HepG2 (cell line): Measurements from ENCODE around the gene RPS5. TPM values are rescaled to one million over a fixed set of nuclear protein-coding genes. Genes with fewer than 3 reads are reported as not detected.
A peak's percentile ranks its signal among the peaks of the same experiment; 100 is the strongest.

Experiments
- ATAC-seq: fragments of 200-7000 bp; cut with Tn5 transposase; 3 replicates; pipeline ENCODE4 v1.9.1; 2020; ENCODE audit warnings: mild to moderate bottlenecking, moderate library complexity
- BruUV-seq: library from RNA; stranded (reverse); fragments of 400-500 nt; replicated peaks from 2 replicates; lab custom pipeline; 2021; lab: Mats Ljungman, UMichigan
- CTCF ChIA-PET: fragments of 300-600 bp; formaldehyde crosslinking; extraction: SDS; loops from one replicate; lab custom pipeline; 2021; ENCODE audit warnings: low total read pairs, inconsistent platforms, low intra/inter-chr PET ratio; lab: Yijun Ruan, JAX
- POLR2A ChIA-PET: fragments of 350-600 bp; sonication (Branson Sonifier 250); formaldehyde crosslinking; loops from one replicate; lab custom pipeline; 2020; ENCODE audit warnings: antibody characterized with exemption, inconsistent platforms; lab: Yijun Ruan, JAX
- DNase-seq: peaks from one replicate; pipeline ENCODE4 v3.0.0-alpha.2; 2015; ENCODE audit warnings: low spot score
- FAIRE-seq: peaks from 3 replicates; lab custom pipeline; 2011; peaks lifted over from hg19 to GRCh38; lab: Jason Lieb, UNC
- H2AFZ ChIP-seq: one replicate; pipeline ENCODE4 v1.6.1; 2011; ENCODE audit warnings: low read length, inconsistent platforms
- H3K27ac ChIP-seq: fragments of 300-600 bp; 3 replicates; pipeline ENCODE4 v1.8.0; 2011; ENCODE audit warnings: mixed run types, mild to moderate bottlenecking, mixed read lengths, low read length, inconsistent platforms; ENCODE audit not compliant: insufficient read depth; ENCODE audit errors: extremely low read length
- H3K27me3 ChIP-seq, 2 experiments: fragments of 200-600 bp in 1 of 2; 2 replicates in 1 of 2; 3 replicates in 1 of 2; pipeline versions ENCODE4 v1.6.0 to v1.8.0; 2011; ENCODE audit warnings: low read length in 2 of 2, mild to moderate bottlenecking in 2 of 2, moderate library complexity in 2 of 2, inconsistent platforms in 1 of 2; ENCODE audit not compliant: insufficient read depth in 2 of 2, control insufficient read depth in 1 of 2
- H3K36me3 ChIP-seq, 2 experiments: fragments of 200-600 bp in 1 of 2; replicated peaks in 1 of 2; 2 replicates in 1 of 2; 3 replicates in 1 of 2; pipeline versions ENCODE4 v1.5.1 to v1.8.0; 2011; ENCODE audit warnings: low read length in 2 of 2, inconsistent platforms in 1 of 2; ENCODE audit not compliant: insufficient read depth in 2 of 2, control insufficient read depth in 1 of 2
- H3K4me1 ChIP-seq: 2 replicates; pipeline ENCODE4 v1.5.1; 2012; ENCODE audit warnings: low read length, inconsistent platforms; ENCODE audit not compliant: insufficient read depth
- H3K4me2 ChIP-seq: 2 replicates; pipeline ENCODE4 v1.6.0; 2011; ENCODE audit warnings: low read depth, low read length, inconsistent platforms
- H3K4me3 ChIP-seq, 3 experiments: fragments of 200-600 bp in 1 of 3; sonication (generic), shearing (Covaris generic) in 1 of 3; replicated peaks in 1 of 3; 2 replicates each; pipeline ENCODE4 v1.5.1; 2011 to 2016; ENCODE audit warnings: low read length in 3 of 3, inconsistent platforms in 2 of 3, low read depth in 2 of 3, mild to moderate bottlenecking in 2 of 3, control low read depth in 1 of 3, mixed read lengths in 1 of 3; ENCODE audit not compliant: insufficient read depth in 1 of 3
- H3K79me2 ChIP-seq: one replicate; pipeline ENCODE4 v1.6.1; 2011; ENCODE audit warnings: low read length, inconsistent platforms; ENCODE audit not compliant: insufficient read depth
- H3K9ac ChIP-seq: 2 replicates; pipeline ENCODE4 v1.6.0; 2011; ENCODE audit warnings: mild to moderate bottlenecking, low read depth, low read length, inconsistent platforms; ENCODE audit not compliant: insufficient read depth
- H3K9me3 ChIP-seq: 2 replicates; pipeline ENCODE4 v1.5.1; 2012; ENCODE audit warnings: mild to moderate bottlenecking, low read length
- H4K20me1 ChIP-seq: 2 replicates; pipeline ENCODE4 v1.6.0; 2011; ENCODE audit warnings: inconsistent platforms, mild to moderate bottlenecking, low read length, moderate library complexity; ENCODE audit not compliant: insufficient read depth
- DBP ChIP-seq: sonication (generic); formaldehyde crosslinking; IDR thresholded peaks from 2 replicates; pipeline ENCODE4 v1.4.0; 2020; ENCODE audit warnings: missing genetic modification reagents; ENCODE audit errors: not compliant biosample characterization
- FOXC1 ChIP-seq: sonication (generic); formaldehyde crosslinking; IDR thresholded peaks from 2 replicates; pipeline ENCODE4 v1.8.0; 2022; ENCODE audit warnings: mild to moderate bottlenecking, missing genetic modification reagents, borderline replicate concordance
- HOXA5 ChIP-seq: sonication (generic); formaldehyde crosslinking; IDR thresholded peaks from 2 replicates; pipeline ENCODE4 v1.4.0; 2020; ENCODE audit warnings: missing genetic modification reagents
- HOXA7 ChIP-seq: sonication (generic); formaldehyde crosslinking; IDR thresholded peaks from 2 replicates; pipeline ENCODE4 v1.8.1; 2022; ENCODE audit warnings: mild to moderate bottlenecking, missing genetic modification reagents, moderate library complexity
- HOXD1 ChIP-seq: sonication (generic); formaldehyde crosslinking; IDR thresholded peaks from 2 replicates; pipeline ENCODE4 v1.5.0; 2020; ENCODE audit warnings: missing genetic modification reagents
- IRX3 ChIP-seq: sonication (generic); formaldehyde crosslinking; IDR thresholded peaks from 2 replicates; pipeline ENCODE4 v1.8.1; 2023; ENCODE audit warnings: mild to moderate bottlenecking, low read depth, missing genetic modification reagents, borderline replicate concordance
- KDM5B ChIP-seq: sonication (generic); formaldehyde crosslinking; IDR thresholded peaks from 2 replicates; pipeline ENCODE4 v1.4.0; 2020; ENCODE audit warnings: missing genetic modification reagents, mild to moderate bottlenecking, borderline replicate concordance
- MAFK ChIP-seq, 2 experiments: IDR thresholded peaks in 1 of 2; conservative IDR thresholded peaks in 1 of 2; 2 replicates each; pipeline ENCODE4 v1.6.1; 2011; ENCODE audit warnings: improper control_type of control experiment in 2 of 2, low read length in 2 of 2
- MIXL1 ChIP-seq: IDR thresholded peaks from 2 replicates; pipeline ENCODE4 v1.6.1; 2016
- NAIF1 ChIP-seq: sonication (generic); formaldehyde crosslinking; IDR thresholded peaks from 2 replicates; pipeline ENCODE4 v1.5.0; 2020; ENCODE audit warnings: mild to moderate bottlenecking, missing genetic modification reagents, borderline replicate concordance
- PAWR ChIP-seq: sonication (generic); formaldehyde crosslinking; IDR thresholded peaks from 2 replicates; pipeline ENCODE4 v1.4.0; 2020; ENCODE audit warnings: missing genetic modification reagents, mild to moderate bottlenecking, borderline replicate concordance
- RBFOX2 ChIP-seq: fragments of 200-400 bp; formaldehyde crosslinking; IDR thresholded peaks from 2 replicates; pipeline ENCODE4 v1.6.1; 2017; ENCODE audit warnings: low read depth, mild to moderate bottlenecking, low read length
- ZFAT ChIP-seq: sonication (generic); formaldehyde crosslinking; conservative IDR thresholded peaks from 2 replicates; pipeline ENCODE4 v1.8.1; 2023; ENCODE audit warnings: missing genetic modification reagents, inconsistent platforms
- ZNF329 ChIP-seq: sonication (generic); formaldehyde crosslinking; IDR thresholded peaks from 2 replicates; pipeline ENCODE4 v1.9.0; 2021; ENCODE audit warnings: low read depth, mild to moderate bottlenecking, missing genetic modification reagents
- WGBS: methylation state at CpG from one replicate; pipeline ENCODE4 v1.1.6; 2017; ENCODE audit warnings: low lambda C conversion rate; 5-methylcytosine and 5-hydroxymethylcytosine counted together
- in situ Hi-C: cut with HindIII; loops from 2 replicates; pipeline ENCODE4 v1.10.0; 2017; ENCODE audit warnings: low pct_unique_long_range_greater_than_20kb; ENCODE audit not compliant: extremely low pct_ligation_motif_present
- intact Hi-C: fragments of 100-400 bp; cut with micrococcal nuclease; formaldehyde crosslinking; loops from one replicate; pipeline ENCODE4 v1.10.0; 2022; ENCODE audit not compliant: unreplicated experiment
- polyA plus RNA-seq, 8 experiments: library from polyadenylated mRNA; depleted of rRNA in 3 of 8; stranded (reverse) in 7 of 8; unstranded in 1 of 8; fragments of >200 nt; fragmentation: Illumina TruSeq in 4 of 8; extraction: Trizol in 4 of 8; gene quantifications; 2 replicates each; pipeline versions ENCODE4 v1.2.1 to v1.2.3, GENCODE V29; 2011 to 2016; ENCODE audit warnings: low read depth in 4 of 8, missing spikeins in 1 of 8, mixed read lengths in 1 of 8; ENCODE audit not compliant: insufficient read depth in 1 of 8
- total RNA-seq, 5 experiments: library from RNA; depleted of rRNA; stranded (reverse); fragments of >200 nt; fragmentation: Illumina TruSeq; extraction: Trizol; gene quantifications; 2 replicates each; pipeline ENCODE4 v1.2.3, GENCODE V29; 2016; ENCODE audit warnings: low read depth in 1 of 5
- TF ChIP-seq, protein P1 (sequence below): IDR thresholded peaks from 2 replicates; pipeline ENCODE4 v1.4.0; 2020; ENCODE audit warnings: mild to moderate bottlenecking, missing genetic modification reagents

Gene RPS5
- total and polyA plus RNA-seq, 2 of the 13 experiments (the other 11 are each of a cell fraction or from before 2014, with no cell fraction given), result 1,544 to 4,408 TPM

DNA sequence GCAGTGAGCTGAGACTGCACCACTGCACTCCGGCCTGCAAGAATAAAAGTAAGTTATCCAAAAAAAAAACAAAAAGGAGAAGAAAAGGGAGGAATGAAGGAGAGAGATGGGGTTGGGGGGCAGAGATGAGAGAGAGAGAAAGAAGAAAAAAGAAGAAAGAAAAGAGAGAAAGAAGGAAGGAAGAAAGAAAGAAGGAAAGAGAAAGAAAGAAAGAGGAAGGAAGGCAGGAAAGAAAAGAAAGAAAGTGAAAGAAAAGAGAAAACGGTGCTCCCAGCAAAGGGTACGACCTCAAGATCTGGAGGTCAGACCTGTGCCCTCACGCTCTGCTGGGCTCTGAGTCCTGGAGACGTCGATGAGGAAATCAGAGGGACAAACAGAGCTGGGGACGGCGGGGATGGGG, 37.5 kb upstream of the RPS5 start (continued):
- TF ChIP-seq, protein P1, sequence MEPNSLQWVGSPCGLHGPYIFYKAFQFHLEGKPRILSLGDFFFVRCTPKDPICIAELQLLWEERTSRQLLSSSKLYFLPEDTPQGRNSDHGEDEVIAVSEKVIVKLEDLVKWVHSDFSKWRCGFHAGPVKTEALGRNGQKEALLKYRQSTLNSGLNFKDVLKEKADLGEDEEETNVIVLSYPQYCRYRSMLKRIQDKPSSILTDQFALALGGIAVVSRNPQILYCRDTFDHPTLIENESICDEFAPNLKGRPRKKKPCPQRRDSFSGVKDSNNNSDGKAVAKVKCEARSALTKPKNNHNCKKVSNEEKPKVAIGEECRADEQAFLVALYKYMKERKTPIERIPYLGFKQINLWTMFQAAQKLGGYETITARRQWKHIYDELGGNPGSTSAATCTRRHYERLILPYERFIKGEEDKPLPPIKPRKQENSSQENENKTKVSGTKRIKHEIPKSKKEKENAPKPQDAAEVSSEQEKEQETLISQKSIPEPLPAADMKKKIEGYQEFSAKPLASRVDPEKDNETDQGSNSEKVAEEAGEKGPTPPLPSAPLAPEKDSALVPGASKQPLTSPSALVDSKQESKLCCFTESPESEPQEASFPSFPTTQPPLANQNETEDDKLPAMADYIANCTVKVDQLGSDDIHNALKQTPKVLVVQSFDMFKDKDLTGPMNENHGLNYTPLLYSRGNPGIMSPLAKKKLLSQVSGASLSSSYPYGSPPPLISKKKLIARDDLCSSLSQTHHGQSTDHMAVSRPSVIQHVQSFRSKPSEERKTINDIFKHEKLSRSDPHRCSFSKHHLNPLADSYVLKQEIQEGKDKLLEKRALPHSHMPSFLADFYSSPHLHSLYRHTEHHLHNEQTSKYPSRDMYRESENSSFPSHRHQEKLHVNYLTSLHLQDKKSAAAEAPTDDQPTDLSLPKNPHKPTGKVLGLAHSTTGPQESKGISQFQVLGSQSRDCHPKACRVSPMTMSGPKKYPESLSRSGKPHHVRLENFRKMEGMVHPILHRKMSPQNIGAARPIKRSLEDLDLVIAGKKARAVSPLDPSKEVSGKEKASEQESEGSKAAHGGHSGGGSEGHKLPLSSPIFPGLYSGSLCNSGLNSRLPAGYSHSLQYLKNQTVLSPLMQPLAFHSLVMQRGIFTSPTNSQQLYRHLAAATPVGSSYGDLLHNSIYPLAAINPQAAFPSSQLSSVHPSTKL, result no peak
- TF ChIP-seq KDM5B (CRISPR knock-in tag) (no peak), HOXA5 (CRISPR knock-in tag) (no peak), NAIF1 (CRISPR knock-in tag) (no peak), HOXD1 (CRISPR knock-in tag) (no peak), MIXL1 (CRISPR knock-in tag) (no peak), FOXC1 (CRISPR knock-in tag) (no peak)

DNA sequence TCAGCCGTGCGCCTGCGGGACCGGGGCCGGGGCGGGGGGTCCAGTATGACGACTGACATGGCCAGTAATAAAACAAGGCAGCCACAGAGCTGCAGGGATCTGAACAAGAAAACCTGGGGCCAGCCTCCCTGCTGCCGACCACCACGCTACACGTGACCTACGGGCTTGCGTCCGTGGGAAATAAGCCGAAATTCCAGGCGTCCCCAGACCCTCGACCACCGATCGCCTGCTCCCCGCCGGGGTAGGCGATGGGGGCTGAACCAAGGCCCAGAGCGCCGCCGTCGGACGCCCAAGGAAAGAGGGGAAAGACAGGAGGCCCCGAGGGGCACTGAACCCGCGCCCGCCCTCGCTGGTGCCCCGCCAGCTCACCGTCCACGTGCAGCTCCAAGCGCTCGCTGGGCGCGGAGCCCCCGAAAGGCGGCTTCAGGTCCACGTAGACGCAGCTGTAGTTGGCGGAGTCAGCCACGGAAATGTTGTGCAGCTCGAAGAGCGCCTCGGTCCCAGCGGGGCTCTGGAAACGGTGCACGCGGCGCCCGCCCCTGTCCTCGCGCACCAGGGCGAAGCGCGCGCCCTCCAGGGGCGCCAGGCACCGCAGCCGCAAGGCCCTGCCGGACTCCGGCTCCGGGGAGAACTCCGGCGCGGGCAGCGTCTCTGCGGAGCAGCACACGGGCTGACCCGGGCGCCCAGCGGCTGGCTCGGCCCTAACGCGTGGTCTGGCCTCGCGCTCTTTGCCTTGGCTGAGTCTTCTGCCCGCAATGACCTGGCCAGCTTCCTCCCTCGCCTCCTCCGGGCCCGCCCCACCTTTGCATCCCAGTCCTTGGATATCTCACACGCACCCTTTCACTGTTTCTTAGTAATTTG, 36.8 kb upstream of the RPS5 start:
- H4K20me1 ChIP-seq, result no peaks in the 10 kb centered on the region
- no peaks in the 10 kb centered on the region for H3K9me3 ChIP-seq
- H2AFZ ChIP-seq, result no peak overlapping the region
- H3K36me3 ChIP-seq, result no peaks in the 10 kb centered on the region
- 96% methylated on average over 55 of the region's 84 CpGs for WGBS
- no peak overlapping the region for H3K9ac ChIP-seq
- no peak for DNase-seq
- ATAC-seq, result no peak
- ChIA-PET CTCF (no interaction called here), POLR2A (no interaction called here)
- in situ Hi-C loops (no loop called here), intact Hi-C loops (no loop called here)
- peaks cover 45% of the 10 kb centered on the region for H3K4me1 ChIP-seq
- BruUV-seq, result no TSS peak
- no peak for FAIRE-seq
- no peak overlapping the region for H3K4me2 ChIP-seq
- no peaks in the 10 kb centered on the region for H3K79me2 ChIP-seq
- H3K27ac ChIP-seq, result no peak overlapping the region
- H3K4me3 ChIP-seq, result no peak overlapping the region
- H3K27me3 ChIP-seq, result no peaks in the 10 kb centered on the region
- no peak for TF ChIP-seq ZFAT (CRISPR knock-in tag)
- TF ChIP-seq DBP (CRISPR knock-in tag), result no peak
- TF ChIP-seq RBFOX2, result peak; percentile 33; the same call in 1 of the 2 replicates
- TF ChIP-seq IRX3 (CRISPR knock-in tag), result no peak
- TF ChIP-seq ZNF329 (CRISPR knock-in tag), result no peak
- no peak for TF ChIP-seq HOXA7 (CRISPR knock-in tag)
- TF ChIP-seq MAFK (conservative IDR thresholded peaks at IDR 0.05 in 1 of 2, IDR thresholded peaks at IDR 0.05 in 1 of 2; ENCODE audit: low read length in 2 of 2), result no peak
- no peak for TF ChIP-seq PAWR (CRISPR knock-in tag)
